Hepatocyte (in vitro differentiated cells): ENCODE results near the gene RPTOR.

Experiments
- CTCF ChIP-seq: fragments of 200-600 bp; sonication (generic); IDR thresholded peaks from 2 replicates; pipeline ENCODE4 v1.5.1; 2016; ENCODE audit warnings: antibody characterized with exemption, mild to moderate bottlenecking; ENCODE audit not compliant: poor library complexity
- EZH2phosphoT487 ChIP-seq: fragments of 200-600 bp; sonication (generic); IDR thresholded peaks from one replicate; pipeline ENCODE4 v1.6.1; 2018; ENCODE audit warnings: antibody characterized with exemption, mild to moderate bottlenecking, low read depth, moderate library complexity; ENCODE audit not compliant: unreplicated experiment, severe bottlenecking

- TF ChIP-seq CTCF (no peak), EZH2phosphoT487 (no peak)
These were observed 127.1 kb downstream of the RPTOR start for GRCh38 chr17:80671825-80672110.
